Fibroblast of upper back skin (primary cell): Measurements from ENCODE around the gene LAMTOR2.
A peak's percentile ranks its signal among the peaks of the same experiment; 100 is the strongest.

Experiments
- DNase-seq: peaks from one replicate; pipeline ENCODE4 v3.0.0-alpha.2; 2013

Gene LAMTOR2

DNA sequence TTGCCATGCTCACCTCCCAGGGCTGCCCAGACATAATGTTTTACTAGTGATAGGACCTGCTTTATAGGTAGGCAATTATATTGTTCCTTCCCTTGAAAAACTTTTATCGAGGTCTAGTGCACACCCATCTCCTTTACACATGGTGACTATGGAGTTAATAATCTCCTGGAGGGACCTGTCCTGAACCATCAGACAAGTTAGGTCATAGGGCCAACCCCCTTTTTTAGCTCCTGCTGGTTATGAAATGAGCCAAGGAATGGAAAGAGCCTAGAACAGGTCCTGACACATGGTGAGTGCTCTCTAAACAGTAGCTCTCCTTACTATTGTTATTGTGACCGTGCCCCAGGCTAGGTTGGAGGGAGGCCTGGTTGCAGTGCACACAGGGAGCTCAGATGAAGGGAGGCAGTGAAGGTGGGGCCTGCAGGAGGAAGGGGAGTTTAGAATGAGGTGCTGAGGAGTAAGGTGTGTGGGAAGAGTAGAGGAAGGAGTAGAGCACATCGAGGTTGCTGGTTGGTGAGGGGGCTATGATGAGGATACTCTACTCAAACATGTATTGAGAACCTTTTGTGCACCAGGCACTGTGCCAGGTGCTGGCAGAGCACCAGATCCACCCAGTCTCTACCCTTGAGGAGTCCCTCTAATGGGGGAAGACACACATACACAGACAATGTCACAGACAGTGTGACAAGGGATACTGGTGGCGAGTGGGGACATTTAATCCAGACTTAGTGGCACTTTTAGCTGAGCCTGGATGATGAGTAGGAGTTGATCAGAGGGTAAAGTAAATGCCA, 45.8 kb downstream of the LAMTOR2 start:
- no peak for DNase-seq

DNA sequence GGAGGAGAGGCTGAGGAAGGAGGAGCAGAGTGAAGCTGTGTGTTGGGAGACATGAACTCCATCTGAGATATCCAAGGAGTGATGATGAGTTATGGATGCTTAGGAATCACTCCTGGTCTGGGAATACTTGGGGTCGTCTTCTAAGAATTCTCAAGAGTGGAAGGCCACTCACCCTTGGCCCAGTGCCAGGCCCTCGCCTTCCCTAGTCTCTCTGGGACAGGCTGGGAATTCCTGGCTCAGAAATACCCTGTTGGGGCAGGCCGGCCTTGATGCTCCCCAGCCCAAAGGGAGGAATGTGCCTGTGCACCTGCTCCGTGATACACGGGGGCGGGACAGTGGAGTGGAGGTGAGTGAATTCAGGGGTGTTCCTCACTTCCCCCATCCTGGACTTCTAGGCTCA, 47.3 kb downstream of the LAMTOR2 start:
- no peak for DNase-seq

DNA sequence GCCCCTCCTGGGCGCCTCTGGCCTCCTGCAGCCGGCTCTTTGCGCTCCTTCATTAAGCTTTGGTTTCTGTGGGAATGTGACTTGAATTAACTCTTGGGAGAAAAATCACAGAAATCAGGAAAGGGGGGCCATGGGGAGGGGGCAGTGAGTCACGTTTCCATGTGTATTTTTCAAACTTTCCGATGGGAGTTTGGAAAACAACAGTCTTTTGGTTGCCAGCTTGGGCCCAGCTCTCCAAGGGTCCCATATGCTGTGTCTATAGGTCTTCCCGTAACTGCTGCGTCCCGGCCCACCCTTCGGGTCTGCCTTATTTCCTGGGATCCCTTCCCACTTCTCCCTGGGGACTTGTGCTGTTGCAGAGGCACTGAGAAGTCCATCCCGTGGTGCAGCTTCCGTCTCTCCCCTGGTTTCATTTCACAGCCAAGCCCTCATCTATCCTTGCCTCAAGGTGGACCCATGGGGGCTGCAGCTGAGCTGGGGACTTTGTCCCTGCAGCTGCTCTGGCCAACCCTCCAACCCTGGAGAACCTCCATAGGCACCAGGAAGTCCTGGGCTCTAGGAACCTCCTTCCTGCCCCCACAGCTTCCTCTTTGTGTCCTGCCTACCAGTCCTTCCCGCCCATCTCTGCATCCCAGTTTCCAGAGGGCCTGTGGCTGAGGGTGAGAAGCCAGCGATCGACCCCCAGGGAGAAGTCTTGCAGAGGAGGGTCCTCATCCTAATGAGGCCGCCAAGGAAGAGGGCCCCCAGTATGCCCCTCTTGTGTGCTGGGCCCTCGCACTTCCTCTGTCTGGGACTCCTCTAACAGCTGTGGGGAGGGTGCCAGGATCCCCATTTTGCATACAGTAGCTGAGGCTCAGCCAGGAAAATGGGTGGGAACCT, 48.3 kb downstream of the LAMTOR2 start:
- peak; percentile 73 for DNase-seq

DNA sequence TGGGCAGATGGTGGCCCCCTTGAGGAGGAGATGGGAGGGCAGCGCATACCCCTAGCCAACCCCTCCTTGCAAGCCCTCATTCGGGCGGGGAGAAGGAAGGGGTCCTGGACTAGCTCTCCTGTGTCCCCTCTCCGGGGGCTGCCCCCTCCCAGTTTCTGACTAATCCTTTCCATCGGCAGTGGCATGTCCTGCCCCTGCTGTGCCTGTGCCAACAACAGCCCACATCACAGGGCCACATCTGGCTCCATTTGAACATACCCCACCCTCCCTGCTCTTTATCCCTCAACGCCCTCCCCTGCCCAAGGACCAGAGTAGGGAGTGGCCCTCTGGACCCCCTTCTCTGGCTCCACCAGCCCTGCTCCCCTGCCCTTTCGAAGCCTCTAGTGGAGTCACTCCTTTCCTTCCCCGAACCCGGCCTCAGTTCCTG, 49.0 kb downstream of the LAMTOR2 start:
- DNase-seq, result peak; percentile 73

GRCh38 chr1:156104065-156104810, 49.7 kb downstream of the LAMTOR2 start:
- peak; percentile 75 for DNase-seq

GRCh38 chr1:156104861-156105832, 50.6 kb downstream of the LAMTOR2 start:
- DNase-seq, result peak; percentile 79

DNA sequence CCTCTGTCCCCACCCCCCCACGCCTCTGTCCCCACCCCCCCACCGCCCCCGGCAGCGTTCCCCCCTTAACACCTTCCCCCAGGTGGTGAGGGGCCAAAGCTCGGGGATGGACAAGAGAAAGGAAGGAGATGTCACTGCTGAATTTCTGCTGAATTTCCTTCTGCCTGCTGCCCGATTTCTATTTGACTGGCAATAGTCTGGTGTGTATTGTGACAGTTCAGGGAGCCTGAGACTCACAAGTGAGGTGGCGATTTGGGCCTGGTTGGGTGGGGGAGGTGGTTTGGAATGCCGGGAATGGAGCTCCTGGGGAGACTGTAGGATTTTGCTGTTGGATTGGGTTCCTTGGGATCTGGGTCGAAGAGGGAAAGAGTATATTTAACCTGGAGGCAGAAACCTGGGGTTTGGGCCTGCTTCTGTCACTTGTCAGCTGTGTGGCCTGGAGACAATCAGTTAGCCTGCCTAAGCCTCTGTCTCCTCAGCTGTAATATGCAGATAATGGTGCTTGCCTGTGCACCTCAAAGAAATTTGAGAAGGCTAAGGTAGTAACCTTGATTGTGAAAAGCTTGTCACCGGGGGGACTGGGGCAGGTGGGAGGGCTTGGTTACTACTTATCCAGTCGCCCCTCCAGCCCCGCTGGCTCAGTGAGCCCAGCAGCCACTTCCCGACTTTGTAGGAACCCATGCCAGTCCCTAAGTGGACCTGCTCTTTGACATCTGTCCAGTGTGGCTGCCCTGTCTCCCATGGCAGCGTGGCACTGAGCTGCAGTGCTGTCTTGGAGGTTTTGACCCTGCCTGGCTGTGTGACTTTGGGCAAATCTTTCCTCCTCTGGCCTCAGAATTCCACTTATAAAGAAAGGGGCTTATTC, 52.3 kb downstream of the LAMTOR2 start:
- DNase-seq, result peak; percentile 67

- DNase-seq, result no peak
Observed at GRCh38 chr1:156108057-156108456, 53.5 kb downstream of the LAMTOR2 start.
